EL (cell line): ENCODE results near the gene ALG11.
"Not testable (repeated sequence)": the region's sequence is repeated elsewhere in the genome, so short reads cannot be mapped to it uniquely, and the experiment has no call there.

Experiments used
- DNase-seq: peaks from one replicate; pipeline ENCODE4 v3.0.0-alpha.2; 2016

ALG11 gene

GRCh38 chr13:51998723-51999509, 13.3 kb upstream of the ALG11 start:
- DNase-seq: no peak

- DNase-seq: no peak
These were observed 12.7 kb upstream of the ALG11 start for GRCh38 chr13:51999510-51999911.

- DNase-seq: no peak
These were observed 12.3 kb upstream of the ALG11 start for GRCh38 chr13:51999921-52000320.

- peak; percentile 33 for DNase-seq
These were observed 11.0 kb upstream of the ALG11 start for GRCh38 chr13:52001120-52001731.

GRCh38 chr13:52002361-52002760, 9.8 kb upstream of the ALG11 start:
- DNase-seq: no peak

- no peak for DNase-seq
These were observed 8.7 kb upstream of the ALG11 start for GRCh38 chr13:52003541-52003940.

GRCh38 chr13:52004511-52005170, 7.6 kb upstream of the ALG11 start:
- DNase-seq: no peak

- no peak for DNase-seq
These were observed 6.2 kb upstream of the ALG11 start for GRCh38 chr13:52005841-52006522.

GRCh38 chr13:52006523-52007245, 5.5 kb upstream of the ALG11 start:
- DNase-seq: no peak

- DNase-seq: no peak
These were observed 2.3 kb upstream of the ALG11 start for GRCh38 chr13:52009946-52010345.

- DNase-seq: peak; percentile 21
These were observed 1.1 kb upstream of the ALG11 start, which contains the start of gene ATP7B for GRCh38 chr13:52010890-52011631. TSS of gene ATP7B (minus strand) at chr13:52011450. CDS start at chr13:52011337, 113 bp downstream.

- no peak for DNase-seq
These were observed 276 bp downstream of the ALG11 start for GRCh38 chr13:52012512-52012836.

GRCh38 chr13:52016296-52016695, 4.1 kb downstream of the ALG11 start:
- DNase-seq: no peak

- no peak for DNase-seq
These were observed 8.0 kb downstream of the ALG11 start for GRCh38 chr13:52020191-52020590.

- no peak for DNase-seq
These were observed 10.2 kb downstream of the ALG11 start for GRCh38 chr13:52022356-52022755.

- DNase-seq: no peak
These were observed 12.3 kb downstream of the ALG11 start, which contains the start of gene UTP14C for GRCh38 chr13:52024481-52024880. TSS of gene UTP14C (plus strand) at chr13:52024691. CDS start at chr13:52028805, 4,114 bp downstream.

- DNase-seq: no peak
These were observed 13.5 kb downstream of the ALG11 start for GRCh38 chr13:52025475-52026245.

GRCh38 chr13:52026246-52026626, 14.0 kb downstream of the ALG11 start:
- no peak for DNase-seq

- no peak for DNase-seq
These were observed 15.6 kb downstream of the ALG11 start for GRCh38 chr13:52027832-52028231.

- no peak for DNase-seq
These were observed 17.4 kb downstream of the ALG11 start for GRCh38 chr13:52029569-52029968.

- DNase-seq: not testable (repeated sequence)
These were observed 18.2 kb downstream of the ALG11 start for GRCh38 chr13:52030401-52030800.
